ENCODE results near the gene NTN1. TPM values are rescaled to one million over a fixed set of nuclear protein-coding genes. Genes with fewer than 3 reads are reported as not detected.

NTN1 gene
- polyA plus RNA-seq, 1 experiment, result 0.05 TPM

- ChIA-PET POLR2A (no interaction called here), CTCF (no interaction called here)
- H3K9me3 ChIP-seq (ENCODE audit: control insufficient read depth, insufficient read depth, low read length), result no peaks in the 10 kb centered on the region; the same call in 1 of the 2 replicates
- no peak overlapping the region for H3K27ac ChIP-seq (ENCODE audit: low read depth, low read length)
- no peak for DNase-seq (ENCODE audit: low read depth, low spot score)
- H3K4me3 ChIP-seq (ENCODE audit: low read depth, low read length), result no peak overlapping the region
- H3K27me3 ChIP-seq (ENCODE audit: control insufficient read depth, insufficient read depth, low read length), result peaks cover 26% of the 10 kb centered on the region
- TF ChIP-seq CTCF (IDR thresholded peaks at IDR 0.05; ENCODE audit: low read depth, low read length), result no peak
Observed at GRCh38 chr17:9209347-9209746, 188.0 kb downstream of the NTN1 start.

GRCh38 chr17:9209781-9210370 is 188.6 kb downstream of the NTN1 start:
- H3K27ac ChIP-seq (ENCODE audit: low read depth, low read length), result no peak overlapping the region
- no peak for DNase-seq (ENCODE audit: low read depth, low spot score)
- no peak overlapping the region for H3K4me3 ChIP-seq (ENCODE audit: low read depth, low read length)
- ChIA-PET CTCF (no interaction called here), POLR2A (no interaction called here)
- H3K27me3 ChIP-seq (ENCODE audit: control insufficient read depth, insufficient read depth, low read length), result peaks cover 25% of the 10 kb centered on the region
- TF ChIP-seq CTCF (IDR thresholded peaks at IDR 0.05; ENCODE audit: low read depth, low read length), result no peak
- no peaks in the 10 kb centered on the region; the same call in 1 of the 2 replicates for H3K9me3 ChIP-seq (ENCODE audit: control insufficient read depth, insufficient read depth, low read length)

GRCh38 chr17:9211133-9211765 is 189.9 kb downstream of the NTN1 start:
- TF ChIP-seq CTCF (IDR thresholded peaks at IDR 0.05; ENCODE audit: low read depth, low read length), result no peak
- POLR2A ChIA-PET, result no interaction called here
- peaks cover 20% of the 10 kb centered on the region for H3K27me3 ChIP-seq (ENCODE audit: control insufficient read depth, insufficient read depth, low read length)
- no peak overlapping the region for H3K4me3 ChIP-seq (ENCODE audit: low read depth, low read length)
- H3K9me3 ChIP-seq (ENCODE audit: control insufficient read depth, insufficient read depth, low read length), result peaks cover 4% of the 10 kb centered on the region
- CTCF ChIA-PET, result no interaction called here
- no peak for DNase-seq (ENCODE audit: low read depth, low spot score)
- H3K27ac ChIP-seq (ENCODE audit: low read depth, low read length), result no peak overlapping the region

- ChIA-PET CTCF (no interaction called here), POLR2A (no interaction called here)
- DNase-seq (ENCODE audit: low read depth, low spot score), result no peak
Observed at GRCh38 chr17:9212376-9213302, 191.3 kb downstream of the NTN1 start.

More at GRCh38 chr17:9212376-9213302, 191.3 kb downstream of the NTN1 start:
- Histone ChIP-seq H3K27me3 (ENCODE audit: control insufficient read depth, insufficient read depth, low read length) (peaks cover 6% of the 10 kb centered on the region), H3K9me3 (ENCODE audit: control insufficient read depth, insufficient read depth, low read length) (peaks cover 11% of the 10 kb centered on the region), H3K4me3 (ENCODE audit: low read depth, low read length) (no peak overlapping the region), H3K27ac (ENCODE audit: low read depth, low read length) (no peak overlapping the region)
- no peak for TF ChIP-seq CTCF (IDR thresholded peaks at IDR 0.05; ENCODE audit: low read depth, low read length)
